ENCODE results near the gene RAMP3.

Gene RAMP3

DNA sequence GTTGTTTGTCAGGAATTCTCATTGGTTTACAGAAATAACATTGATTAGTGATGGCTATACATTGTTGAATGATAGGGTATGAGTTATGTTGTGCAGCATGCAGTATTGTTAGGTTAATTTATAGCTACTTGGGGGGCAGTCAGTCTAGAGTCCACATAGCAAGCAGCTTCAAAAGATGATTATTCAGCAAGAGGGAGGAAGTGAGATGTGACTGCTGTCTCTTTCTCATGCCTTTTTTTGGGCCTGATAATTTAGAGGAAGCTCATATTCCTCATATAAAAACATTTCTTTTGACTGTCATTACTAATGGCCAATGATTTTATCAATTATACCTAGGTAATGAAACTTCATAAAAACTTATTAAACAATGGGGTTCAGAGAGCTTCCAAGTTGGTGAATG lies 42.7 kb upstream of the RAMP3 start:
- TF ChIP-seq TAF1 (IDR thresholded peaks at IDR 0.05; ENCODE audit: borderline replicate concordance, insufficient read depth, low read length) (no peak), SIN3A (IDR thresholded peaks at IDR 0.05; ENCODE audit: borderline replicate concordance, insufficient read depth, low read length) (no peak), POLR2AphosphoS5 (IDR thresholded peaks at IDR 0.05; ENCODE audit: low read depth, low read length) (no peak), FOXP2 (optimal IDR thresholded peaks at IDR 0.05; ENCODE audit: borderline replicate concordance, extremely low read depth, extremely low read length, insufficient read depth) (no peak)
- TF ChIP-seq, protein P1, sequence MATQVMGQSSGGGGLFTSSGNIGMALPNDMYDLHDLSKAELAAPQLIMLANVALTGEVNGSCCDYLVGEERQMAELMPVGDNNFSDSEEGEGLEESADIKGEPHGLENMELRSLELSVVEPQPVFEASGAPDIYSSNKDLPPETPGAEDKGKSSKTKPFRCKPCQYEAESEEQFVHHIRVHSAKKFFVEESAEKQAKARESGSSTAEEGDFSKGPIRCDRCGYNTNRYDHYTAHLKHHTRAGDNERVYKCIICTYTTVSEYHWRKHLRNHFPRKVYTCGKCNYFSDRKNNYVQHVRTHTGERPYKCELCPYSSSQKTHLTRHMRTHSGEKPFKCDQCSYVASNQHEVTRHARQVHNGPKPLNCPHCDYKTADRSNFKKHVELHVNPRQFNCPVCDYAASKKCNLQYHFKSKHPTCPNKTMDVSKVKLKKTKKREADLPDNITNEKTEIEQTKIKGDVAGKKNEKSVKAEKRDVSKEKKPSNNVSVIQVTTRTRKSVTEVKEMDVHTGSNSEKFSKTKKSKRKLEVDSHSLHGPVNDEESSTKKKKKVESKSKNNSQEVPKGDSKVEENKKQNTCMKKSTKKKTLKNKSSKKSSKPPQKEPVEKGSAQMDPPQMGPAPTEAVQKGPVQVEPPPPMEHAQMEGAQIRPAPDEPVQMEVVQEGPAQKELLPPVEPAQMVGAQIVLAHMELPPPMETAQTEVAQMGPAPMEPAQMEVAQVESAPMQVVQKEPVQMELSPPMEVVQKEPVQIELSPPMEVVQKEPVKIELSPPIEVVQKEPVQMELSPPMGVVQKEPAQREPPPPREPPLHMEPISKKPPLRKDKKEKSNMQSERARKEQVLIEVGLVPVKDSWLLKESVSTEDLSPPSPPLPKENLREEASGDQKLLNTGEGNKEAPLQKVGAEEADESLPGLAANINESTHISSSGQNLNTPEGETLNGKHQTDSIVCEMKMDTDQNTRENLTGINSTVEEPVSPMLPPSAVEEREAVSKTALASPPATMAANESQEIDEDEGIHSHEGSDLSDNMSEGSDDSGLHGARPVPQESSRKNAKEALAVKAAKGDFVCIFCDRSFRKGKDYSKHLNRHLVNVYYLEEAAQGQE (IDR thresholded peaks at IDR 0.05; ENCODE audit: insufficient read depth in 1 of 2, low read depth in 2 of 2, low read length in 2 of 2): no peak

- TF ChIP-seq SIN3A (IDR thresholded peaks at IDR 0.05; ENCODE audit: borderline replicate concordance, insufficient read depth, low read length): no peak
- TF ChIP-seq FOXP2 (optimal IDR thresholded peaks at IDR 0.05; ENCODE audit: borderline replicate concordance, extremely low read depth, extremely low read length, insufficient read depth): no peak
- no peak for TF ChIP-seq POLR2AphosphoS5 (IDR thresholded peaks at IDR 0.05; ENCODE audit: low read depth, low read length)
- TF ChIP-seq, protein P1 (IDR thresholded peaks at IDR 0.05; ENCODE audit: insufficient read depth in 1 of 2, low read depth in 2 of 2, low read length in 2 of 2): no peak
- TF ChIP-seq TAF1 (IDR thresholded peaks at IDR 0.05; ENCODE audit: borderline replicate concordance, insufficient read depth, low read length): no peak
Observed at GRCh38 chr7:45116048-45116447, 41.5 kb upstream of the RAMP3 start.

- TF ChIP-seq, protein P1 (IDR thresholded peaks at IDR 0.05; ENCODE audit: insufficient read depth in 1 of 2, low read depth in 2 of 2, low read length in 2 of 2): no peak
- TF ChIP-seq POLR2AphosphoS5 (IDR thresholded peaks at IDR 0.05; ENCODE audit: low read depth, low read length): no peak
- TF ChIP-seq FOXP2 (optimal IDR thresholded peaks at IDR 0.05; ENCODE audit: borderline replicate concordance, extremely low read depth, extremely low read length, insufficient read depth): no peak
- no peak for TF ChIP-seq TAF1 (IDR thresholded peaks at IDR 0.05; ENCODE audit: borderline replicate concordance, insufficient read depth, low read length)
- no peak for TF ChIP-seq SIN3A (IDR thresholded peaks at IDR 0.05; ENCODE audit: borderline replicate concordance, insufficient read depth, low read length)
Observed at GRCh38 chr7:45117582-45117981, 40.0 kb upstream of the RAMP3 start.

- TF ChIP-seq TAF1 (IDR thresholded peaks at IDR 0.05; ENCODE audit: borderline replicate concordance, insufficient read depth, low read length) (no peak), SIN3A (IDR thresholded peaks at IDR 0.05; ENCODE audit: borderline replicate concordance, insufficient read depth, low read length) (no peak), POLR2AphosphoS5 (IDR thresholded peaks at IDR 0.05; ENCODE audit: low read depth, low read length) (no peak), FOXP2 (optimal IDR thresholded peaks at IDR 0.05; ENCODE audit: borderline replicate concordance, extremely low read depth, extremely low read length, insufficient read depth) (no peak)
- TF ChIP-seq, protein P1 (IDR thresholded peaks at IDR 0.05; ENCODE audit: insufficient read depth in 1 of 2, low read depth in 2 of 2, low read length in 2 of 2): no peak
Observed at GRCh38 chr7:45118292-45118691, 39.3 kb upstream of the RAMP3 start.

DNA sequence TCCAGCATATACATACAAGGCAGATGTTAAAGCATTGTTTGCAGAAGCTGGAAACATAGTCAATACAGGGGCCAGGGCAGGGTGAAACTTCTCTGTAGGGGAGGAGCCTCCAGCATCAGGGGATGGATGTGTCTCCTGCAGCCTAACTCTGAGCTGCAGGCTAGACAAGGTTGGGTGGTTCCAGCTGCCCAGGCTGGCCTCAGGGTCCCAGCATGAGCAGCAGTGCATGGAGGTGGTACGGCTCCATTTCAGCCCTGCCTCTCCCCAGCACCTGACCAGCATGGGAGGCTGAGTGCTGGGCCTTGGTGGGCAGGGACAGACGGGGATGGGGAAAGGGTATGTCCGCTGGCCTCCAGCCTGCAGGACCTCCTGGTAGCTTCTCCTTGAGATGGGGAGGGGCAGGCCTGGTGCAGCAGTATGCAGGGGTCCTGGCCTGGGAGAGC lies 38.7 kb upstream of the RAMP3 start:
- no peak for TF ChIP-seq POLR2AphosphoS5 (IDR thresholded peaks at IDR 0.05; ENCODE audit: low read depth, low read length)

Data from PFSK-1 (cell line).